Mesothelial cell of epicardium (in vitro differentiated cells): ENCODE measurements around the gene RPS27L. TPM values are rescaled to one million over a fixed set of nuclear protein-coding genes. Genes with fewer than 3 reads are reported as not detected.

Experiments used
- DNase-seq, 2 experiments: peaks; one replicate each; pipeline ENCODE4 v3.0.0; 2021; ENCODE audit warnings: low spot score in 2 of 2; ENCODE audit not compliant: unreplicated experiment in 2 of 2
- H3K27ac Mint-ChIP-seq: 2 replicates; pipeline ENCODE4 v1.8.0; 2021; ENCODE audit warnings: mixed read lengths
- H3K27me3 Mint-ChIP-seq: 2 replicates; pipeline ENCODE4 v1.8.0; 2021; ENCODE audit warnings: low read depth, mixed read lengths
- H3K36me3 Mint-ChIP-seq: 2 replicates; pipeline ENCODE4 v1.8.0; 2021; ENCODE audit warnings: mixed read lengths
- H3K4me1 Mint-ChIP-seq: 2 replicates; pipeline ENCODE4 v1.8.0; 2021; ENCODE audit warnings: mixed read lengths
- H3K4me3 Mint-ChIP-seq: 2 replicates; pipeline ENCODE4 v1.8.0; 2021; ENCODE audit warnings: mild to moderate bottlenecking, moderate library complexity, mixed read lengths
- H3K9me3 Mint-ChIP-seq: 2 replicates; pipeline ENCODE4 v1.8.0; 2021; ENCODE audit warnings: mixed read lengths
- total RNA-seq: library from RNA; stranded (reverse); gene quantifications from 3 replicates; pipeline ENCODE4 v1.2.1, GENCODE V29; 2021
- TF ChIP-seq, protein P1 (sequence below): fragments of 200-600 bp; sonication (generic); IDR thresholded peaks from one replicate; pipeline ENCODE4 v1.5.0; 2021; ENCODE audit warnings: antibody characterized with exemption; ENCODE audit not compliant: unreplicated experiment

The RPS27L gene
- total RNA-seq, 1 donor from 2014 or later = 130 TPM

DNA sequence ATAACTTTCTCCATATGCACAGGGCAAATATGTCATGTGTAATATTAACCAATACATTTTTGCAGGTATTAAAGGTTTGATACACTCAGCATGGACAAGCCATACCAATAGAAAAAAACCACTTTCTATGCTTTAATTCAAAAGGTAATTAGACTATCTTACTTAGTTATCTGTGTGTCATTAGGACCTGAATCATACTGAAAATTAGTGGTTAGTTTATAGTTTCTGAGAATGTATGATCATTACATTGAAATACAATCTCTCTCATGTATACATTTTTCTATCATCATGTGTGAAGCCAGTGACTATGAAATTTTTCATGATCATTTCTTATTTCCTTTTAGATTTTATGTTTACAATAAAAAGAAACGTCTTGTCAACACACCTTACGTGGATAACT lies 16.3 kb downstream of the RPS27L start:
- TF ChIP-seq, protein P1, sequence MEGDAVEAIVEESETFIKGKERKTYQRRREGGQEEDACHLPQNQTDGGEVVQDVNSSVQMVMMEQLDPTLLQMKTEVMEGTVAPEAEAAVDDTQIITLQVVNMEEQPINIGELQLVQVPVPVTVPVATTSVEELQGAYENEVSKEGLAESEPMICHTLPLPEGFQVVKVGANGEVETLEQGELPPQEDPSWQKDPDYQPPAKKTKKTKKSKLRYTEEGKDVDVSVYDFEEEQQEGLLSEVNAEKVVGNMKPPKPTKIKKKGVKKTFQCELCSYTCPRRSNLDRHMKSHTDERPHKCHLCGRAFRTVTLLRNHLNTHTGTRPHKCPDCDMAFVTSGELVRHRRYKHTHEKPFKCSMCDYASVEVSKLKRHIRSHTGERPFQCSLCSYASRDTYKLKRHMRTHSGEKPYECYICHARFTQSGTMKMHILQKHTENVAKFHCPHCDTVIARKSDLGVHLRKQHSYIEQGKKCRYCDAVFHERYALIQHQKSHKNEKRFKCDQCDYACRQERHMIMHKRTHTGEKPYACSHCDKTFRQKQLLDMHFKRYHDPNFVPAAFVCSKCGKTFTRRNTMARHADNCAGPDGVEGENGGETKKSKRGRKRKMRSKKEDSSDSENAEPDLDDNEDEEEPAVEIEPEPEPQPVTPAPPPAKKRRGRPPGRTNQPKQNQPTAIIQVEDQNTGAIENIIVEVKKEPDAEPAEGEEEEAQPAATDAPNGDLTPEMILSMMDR = no peak

DNA sequence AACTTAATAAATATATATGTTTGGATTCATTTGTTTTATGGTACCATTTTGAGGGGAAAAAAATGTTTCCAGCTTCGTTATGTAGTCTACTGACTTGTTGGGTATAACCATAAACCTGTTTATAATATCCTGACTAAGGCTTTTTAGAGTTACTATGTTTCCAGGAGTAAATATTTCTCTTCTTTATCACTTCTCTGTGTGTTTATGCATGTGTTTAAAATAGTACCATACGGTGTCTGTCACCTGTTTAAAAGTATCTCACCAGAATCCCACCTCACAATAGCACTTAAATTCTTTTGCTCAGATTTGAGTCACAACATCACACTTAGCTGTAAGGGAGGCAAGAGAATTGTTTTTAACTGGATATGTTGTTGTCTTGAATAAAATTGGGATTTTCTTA lies 20.5 kb downstream of the RPS27L start:
- H3K9me3 Mint-ChIP-seq = no peaks in the 10 kb centered on the region
- no peak overlapping the region for H3K4me3 Mint-ChIP-seq

More for the DNA sequence above, 16.3 kb downstream of the RPS27L start:
- H3K4me1 Mint-ChIP-seq = no peaks in the 10 kb centered on the region
- no peak overlapping the region for H3K4me3 Mint-ChIP-seq
- peaks cover 22% of the 10 kb centered on the region for H3K36me3 Mint-ChIP-seq
- no peak overlapping the region for H3K27ac Mint-ChIP-seq
- H3K9me3 Mint-ChIP-seq = peaks cover 5% of the 10 kb centered on the region
- DNase-seq = no peak
- no peaks in the 10 kb centered on the region for H3K27me3 Mint-ChIP-seq

DNA sequence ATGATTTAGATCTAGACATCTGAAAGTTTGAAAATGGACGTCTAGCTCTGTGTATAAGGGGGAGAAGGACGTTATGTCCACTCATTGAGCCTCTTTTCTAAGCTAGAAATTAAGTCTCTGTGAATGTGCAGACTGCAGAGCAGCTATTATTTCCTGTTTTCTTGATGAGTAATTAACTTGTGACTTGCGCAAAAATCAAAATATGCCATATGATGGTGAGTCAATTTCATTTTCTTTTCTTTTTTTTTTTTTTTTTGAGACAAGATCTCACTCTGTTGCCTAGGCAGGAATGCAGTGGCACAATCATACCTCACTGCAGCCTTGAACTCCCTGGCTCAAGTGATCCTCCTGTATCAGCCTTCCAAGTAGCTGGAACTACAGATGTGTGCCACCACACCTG lies 21.5 kb downstream of the RPS27L start:
- DNase-seq = no peak
- peaks cover 3% of the 10 kb centered on the region for H3K36me3 Mint-ChIP-seq
- H3K4me3 Mint-ChIP-seq = no peak overlapping the region
- TF ChIP-seq, protein P1 = no peak
- no peaks in the 10 kb centered on the region for H3K27me3 Mint-ChIP-seq
- H3K4me1 Mint-ChIP-seq = no peaks in the 10 kb centered on the region
- no peaks in the 10 kb centered on the region for H3K9me3 Mint-ChIP-seq
- no peak overlapping the region for H3K27ac Mint-ChIP-seq

More for the DNA sequence above, 20.5 kb downstream of the RPS27L start:
- H3K4me1 Mint-ChIP-seq = no peaks in the 10 kb centered on the region
- TF ChIP-seq, protein P1 = no peak
- H3K36me3 Mint-ChIP-seq = peaks cover 8% of the 10 kb centered on the region
- DNase-seq = no peak
- H3K27me3 Mint-ChIP-seq = no peaks in the 10 kb centered on the region
- no peak overlapping the region for H3K27ac Mint-ChIP-seq

DNA sequence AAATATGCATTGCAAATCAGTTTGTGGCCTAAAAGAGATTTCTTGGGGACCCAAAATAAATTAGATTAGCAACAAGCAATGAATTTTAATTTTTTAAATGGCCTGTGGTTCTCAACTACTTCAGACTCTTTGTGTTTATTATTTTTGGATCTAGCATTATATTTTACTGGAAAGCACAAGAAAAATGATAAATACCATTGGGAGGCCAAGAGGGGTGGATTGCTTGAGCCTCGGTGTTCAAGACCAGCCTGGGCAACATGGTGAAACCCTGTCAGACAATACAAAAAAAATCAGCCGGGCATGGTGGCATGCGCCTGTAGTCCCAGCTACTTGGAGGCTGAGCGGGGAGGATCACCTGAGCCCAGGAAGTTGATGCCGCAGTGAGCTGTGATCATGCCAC lies 22.0 kb downstream of the RPS27L start:
- H3K36me3 Mint-ChIP-seq = peaks cover 3% of the 10 kb centered on the region
- no peak overlapping the region for H3K27ac Mint-ChIP-seq
- H3K4me1 Mint-ChIP-seq = no peaks in the 10 kb centered on the region
- no peak for DNase-seq
- H3K27me3 Mint-ChIP-seq = no peaks in the 10 kb centered on the region
- H3K9me3 Mint-ChIP-seq = no peaks in the 10 kb centered on the region
- no peak overlapping the region for H3K4me3 Mint-ChIP-seq
- TF ChIP-seq, protein P1 = no peak

DNA sequence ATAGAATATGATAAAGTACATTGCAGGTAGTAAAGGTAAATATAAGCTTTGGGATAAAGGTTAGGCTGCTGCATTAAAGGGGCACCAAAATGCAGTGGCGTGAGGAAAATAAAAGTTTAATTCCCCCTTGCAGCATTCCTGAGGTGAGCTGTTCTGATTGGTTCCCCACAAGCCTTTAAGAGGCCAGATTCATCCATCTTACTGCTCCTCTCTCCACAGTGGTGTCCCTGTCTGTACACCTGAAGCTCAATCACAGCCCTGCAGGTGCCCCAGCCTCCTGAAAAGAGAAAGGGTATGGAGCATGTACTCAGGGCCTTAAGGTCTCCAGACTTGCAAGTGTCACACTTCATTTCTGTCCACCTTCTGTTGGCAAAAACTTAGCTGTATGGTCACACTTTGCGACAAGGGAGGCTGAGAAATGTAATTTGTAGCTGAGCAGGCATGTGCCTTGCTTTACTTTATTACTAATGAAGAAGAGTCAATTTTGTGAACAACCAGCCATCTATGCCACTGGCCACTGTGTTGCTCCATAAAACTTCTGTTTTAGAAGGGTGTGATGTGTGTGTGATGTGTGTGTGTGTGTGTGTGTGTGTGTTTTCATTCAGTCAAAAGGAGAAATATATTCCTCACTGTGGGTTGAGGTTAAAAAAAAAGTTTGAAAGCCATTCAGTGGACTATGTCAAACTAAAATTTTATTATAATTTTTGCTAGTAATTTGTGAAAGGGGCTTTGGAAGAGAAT lies 22.9 kb downstream of the RPS27L start:
- TF ChIP-seq, protein P1 = no peak
- Mint-ChIP-seq H3K4me1 (no peaks in the 10 kb centered on the region), H3K27ac (no peak overlapping the region), H3K27me3 (no peaks in the 10 kb centered on the region), H3K9me3 (no peaks in the 10 kb centered on the region), H3K4me3 (no peak overlapping the region), H3K36me3 (peaks cover 4% of the 10 kb centered on the region)
- DNase-seq = no peak

DNA sequence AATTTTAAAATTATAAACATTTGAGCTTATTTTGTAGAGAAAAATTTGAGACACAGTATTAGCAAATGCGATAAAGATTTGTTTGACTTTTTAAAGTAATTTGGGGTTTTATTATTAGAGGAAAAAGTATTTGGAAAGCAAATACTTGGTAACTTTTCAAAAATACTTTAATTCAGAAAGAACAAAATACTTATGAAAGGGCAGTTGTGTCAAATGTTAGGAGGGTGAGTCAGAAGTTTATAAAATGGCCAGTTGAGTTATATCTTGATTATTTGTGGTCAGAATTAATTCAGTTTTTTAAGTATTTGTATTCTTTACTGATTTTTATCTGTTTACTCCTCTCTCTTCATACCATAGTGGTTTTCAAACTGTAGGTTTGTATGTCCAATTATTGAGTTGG lies 23.5 kb downstream of the RPS27L start:
- H3K4me3 Mint-ChIP-seq = no peak overlapping the region
- no peak overlapping the region for H3K27ac Mint-ChIP-seq
- TF ChIP-seq, protein P1 = no peak
- no peaks in the 10 kb centered on the region for H3K9me3 Mint-ChIP-seq
- DNase-seq = no peak
- no peaks in the 10 kb centered on the region for H3K27me3 Mint-ChIP-seq
- H3K4me1 Mint-ChIP-seq = no peaks in the 10 kb centered on the region
- H3K36me3 Mint-ChIP-seq = peaks cover 7% of the 10 kb centered on the region
